Activated B cell treated with CpG ODN at 0.5 μM for 24 hours (primary cell): Measurements from ENCODE around the gene RBM5. TPM values are rescaled to one million over a fixed set of nuclear protein-coding genes. Genes with fewer than 3 reads are reported as not detected.

Experiments
- ATAC-seq: fragments of 200-7000 bp; cut with Tn5 transposase; one replicate; pipeline ENCODE4 v1.10.0; 2021; ENCODE audit warnings: low read depth, mild to moderate bottlenecking, moderate library complexity
- CTCF ChIA-PET: fragments of 350-600 bp; sonication (Branson Sonifier 250); formaldehyde crosslinking; loops from one replicate; lab custom pipeline; 2021; ENCODE audit warnings: antibody characterized with exemption; lab: Charles Lee
- POLR2A ChIA-PET: fragments of 350-600 bp; sonication (Branson Sonifier 250); formaldehyde crosslinking; loops from one replicate; lab custom pipeline; 2021; ENCODE audit warnings: antibody characterized with exemption; lab: Charles Lee
- DNase-seq: peaks from one replicate; pipeline ENCODE4 v3.0.0; 2022
- H3K27ac Mint-ChIP-seq: one replicate; pipeline ENCODE4 v1.8.0; 2020; ENCODE audit warnings: mixed read lengths
- H3K27me3 Mint-ChIP-seq: one replicate; pipeline ENCODE4 v1.8.0; 2021; ENCODE audit warnings: mixed read lengths
- H3K36me3 Mint-ChIP-seq: one replicate; pipeline ENCODE4 v1.8.0; 2021; ENCODE audit warnings: low read depth, mixed read lengths
- H3K4me1 Mint-ChIP-seq: one replicate; pipeline ENCODE4 v1.8.0; 2021; ENCODE audit warnings: mixed read lengths
- H3K4me3 Mint-ChIP-seq: one replicate; pipeline ENCODE4 v1.8.0; 2020; ENCODE audit warnings: mild to moderate bottlenecking, mixed read lengths
- H3K9me3 Mint-ChIP-seq: one replicate; pipeline ENCODE4 v1.8.0; 2020; ENCODE audit warnings: mixed read lengths
- CTCF ChIP-seq: fragments of 200-600 bp; IDR thresholded peaks from one replicate; pipeline ENCODE4 v1.8.0; 2022; ENCODE audit warnings: antibody characterized with exemption, mild to moderate bottlenecking
- intact Hi-C: fragments of 100-400 bp; cut with micrococcal nuclease; formaldehyde crosslinking; loops from one replicate; pipeline ENCODE4 v1.15.1; 2024
- total RNA-seq: library from RNA; stranded (reverse); gene quantifications from 2 replicates; pipeline ENCODE4 v1.2.3, GENCODE V29; 2022

Gene RBM5
- total RNA-seq, 1 donor from 2014 or later = 316 TPM

GRCh38 chr3:50095352-50095998 is 6.8 kb downstream of the RBM5 start:
- DNase-seq = no peak
- no peak overlapping the region for H3K4me3 Mint-ChIP-seq
- H3K27ac Mint-ChIP-seq = no peak overlapping the region
- TF ChIP-seq CTCF = no peak
- no peak for ATAC-seq
- intact Hi-C loops = no loop called here
- H3K9me3 Mint-ChIP-seq = no peaks in the 10 kb centered on the region
- ChIA-PET CTCF (interaction anchor here (1.1 kb wide), 1 partner anchor 23 kb away, joined by 3 read pairs; no protein-coding TSS in a partner anchor), POLR2A (interaction anchor here (0.6 to 0.9 kb wide), 2 partner anchors 10 to 40 kb away, joined by 3 to 5 read pairs; no protein-coding TSS in a partner anchor)
- peaks cover 89% of the 10 kb centered on the region for H3K36me3 Mint-ChIP-seq
- H3K27me3 Mint-ChIP-seq = no peaks in the 10 kb centered on the region
- H3K4me1 Mint-ChIP-seq = peaks cover 17% of the 10 kb centered on the region

- no peak overlapping the region for H3K27ac Mint-ChIP-seq
- no peaks in the 10 kb centered on the region for H3K9me3 Mint-ChIP-seq
- POLR2A ChIA-PET = interaction anchor here (0.5 kb wide), 1 partner anchor 143 kb away, joined by 3 read pairs; no protein-coding TSS in a partner anchor
- ATAC-seq (no peak), DNase-seq (no peak)
- no peak for TF ChIP-seq CTCF
- no peaks in the 10 kb centered on the region for H3K27me3 Mint-ChIP-seq
- CTCF ChIA-PET = no interaction called here
- intact Hi-C loops = no loop called here
- H3K4me3 Mint-ChIP-seq = no peak overlapping the region
- peaks cover 94% of the 10 kb centered on the region for H3K36me3 Mint-ChIP-seq
- H3K4me1 Mint-ChIP-seq = peaks cover 2% of the 10 kb centered on the region
Measured at GRCh38 chr3:50100386-50100785, 11.7 kb downstream of the RBM5 start.

GRCh38 chr3:50100956-50101845 is 12.5 kb downstream of the RBM5 start:
- Mint-ChIP-seq H3K27me3 (no peaks in the 10 kb centered on the region), H3K9me3 (no peaks in the 10 kb centered on the region), H3K27ac (no peak overlapping the region), H3K4me3 (no peak overlapping the region), H3K4me1 (no peaks in the 10 kb centered on the region), H3K36me3 (peaks cover 91% of the 10 kb centered on the region)
- POLR2A ChIA-PET = interaction anchor here (0.6 kb wide), 1 partner anchor 11 kb away, joined by 4 read pairs; no protein-coding TSS in a partner anchor
- CTCF ChIA-PET = no interaction called here
- no peak for ATAC-seq
- DNase-seq = no peak
- no peak for TF ChIP-seq CTCF
- intact Hi-C loops = no loop called here

GRCh38 chr3:50102558-50102957 is 13.8 kb downstream of the RBM5 start:
- ATAC-seq (no peak), DNase-seq (no peak)
- H3K4me1 Mint-ChIP-seq = no peaks in the 10 kb centered on the region
- intact Hi-C loops = no loop called here
- H3K36me3 Mint-ChIP-seq = peaks cover 92% of the 10 kb centered on the region
- no peaks in the 10 kb centered on the region for H3K9me3 Mint-ChIP-seq
- no peak overlapping the region for H3K27ac Mint-ChIP-seq
- no peaks in the 10 kb centered on the region for H3K27me3 Mint-ChIP-seq
- no peak overlapping the region for H3K4me3 Mint-ChIP-seq
- ChIA-PET CTCF (no interaction called here), POLR2A (interaction anchor here (0.7 kb wide), 1 partner anchor 450 kb away, joined by 13 read pairs; no protein-coding TSS in a partner anchor)
- no peak for TF ChIP-seq CTCF

- Mint-ChIP-seq H3K27me3 (no peaks in the 10 kb centered on the region), H3K4me3 (no peak overlapping the region), H3K4me1 (no peaks in the 10 kb centered on the region), H3K27ac (no peak overlapping the region), H3K36me3 (peaks cover 92% of the 10 kb centered on the region), H3K9me3 (no peaks in the 10 kb centered on the region)
- ATAC-seq (peak; percentile 25), DNase-seq (no peak)
- intact Hi-C loops = no loop called here
- no peak for TF ChIP-seq CTCF
- POLR2A ChIA-PET = no interaction called here
- CTCF ChIA-PET = no interaction called here
Measured at GRCh38 chr3:50111757-50112156, 23.0 kb downstream of the RBM5 start.
